WERI-Rb-1 (cell line): ENCODE data around the gene ADCK1.

Experiments
- DNase-seq: peaks from one replicate; pipeline ENCODE4 v3.0.0-alpha.2; 2020
- H3K27ac ChIP-seq: fragments of 250-450 bp; sonication (Bioruptor Pico); 2 replicates; pipeline ENCODE4 v1.5.1; 2020; ENCODE audit warnings: mild to moderate bottlenecking, moderate library complexity
- H3K27me3 ChIP-seq: fragments of 250-450 bp; sonication (Bioruptor Pico); 2 replicates; pipeline ENCODE4 v1.5.1; 2021; ENCODE audit warnings: mild to moderate bottlenecking, low read depth, moderate library complexity; ENCODE audit not compliant: insufficient read depth, severe bottlenecking
- H3K36me3 ChIP-seq: fragments of 250-450 bp; sonication (Bioruptor Pico); 2 replicates; pipeline ENCODE4 v1.5.1; 2020; ENCODE audit warnings: mild to moderate bottlenecking, moderate library complexity
- H3K4me3 ChIP-seq: 2 replicates; pipeline ENCODE4 v1.5.1; 2011; ENCODE audit warnings: low read depth, mild to moderate bottlenecking, control low read depth, low read length
- H3K9me3 ChIP-seq: fragments of 250-450 bp; sonication (Bioruptor Pico); 2 replicates; pipeline ENCODE4 v1.5.1; 2021; ENCODE audit warnings: mild to moderate bottlenecking, moderate library complexity; ENCODE audit not compliant: severe bottlenecking
- CTCF ChIP-seq: IDR thresholded peaks from 2 replicates; pipeline ENCODE4 v1.5.1; 2011; ENCODE audit warnings: low read depth, mild to moderate bottlenecking, control low read depth, inconsistent platforms, low read length

The ADCK1 gene

GRCh38 chr14:77979666-77980351 lies 179.9 kb downstream of the ADCK1 start:
- Histone ChIP-seq H3K4me3 (no peak overlapping the region), H3K27ac (no peak overlapping the region), H3K27me3 (no peaks in the 10 kb centered on the region), H3K36me3 (no peaks in the 10 kb centered on the region), H3K9me3 (no peaks in the 10 kb centered on the region)
- peak; percentile 42; the same call in 1 of the 2 replicates for TF ChIP-seq CTCF
- peak; percentile 52 for DNase-seq

GRCh38 chr14:77980475-77981321 lies 180.8 kb downstream of the ADCK1 start:
- Histone ChIP-seq H3K27me3 (no peaks in the 10 kb centered on the region), H3K9me3 (no peaks in the 10 kb centered on the region), H3K27ac (no peak overlapping the region), H3K36me3 (no peaks in the 10 kb centered on the region), H3K4me3 (no peak overlapping the region)
- TF ChIP-seq CTCF = no peak
- no peak for DNase-seq
